SH-SY5Y (cell line): ENCODE measurements around the gene XXYLT1.

Experiments
- GATA2 ChIP-seq: IDR thresholded peaks from 2 replicates; pipeline ENCODE4 v1.6.1; 2011; ENCODE audit warnings: mild to moderate bottlenecking, low read depth, low read length
- GATA3 ChIP-seq: IDR thresholded peaks from 2 replicates; pipeline ENCODE4 v1.6.1; 2011; ENCODE audit warnings: low read depth, mild to moderate bottlenecking, low read length, moderate library complexity

GRCh38 chr3:195025884-195026200 lies 245.1 kb downstream of the XXYLT1 start:
- TF ChIP-seq GATA3: no peak
- TF ChIP-seq GATA2: 0 out of 2 replicates have a peak, but pooled peaks have one; percentile 3
